ENCODE results near the gene GPX2. TPM values are rescaled to one million over a fixed set of nuclear protein-coding genes. Genes with fewer than 3 reads are reported as not detected.

GPX2 gene
- total RNA-seq, 2 donors from 2014 or later, result 14.3 to 26.7 TPM

GRCh38 chr14:64938972-64939816 lies 3.4 kb downstream of the GPX2 start:
- Histone ChIP-seq H3K27me3 (no peaks in the 10 kb centered on the region), H3K4me3 (no peak overlapping the region), H3K4me1 (peaks cover 73% of the 10 kb centered on the region), H3K36me3 (replicated peaks in 1 of 2; ENCODE audit: insufficient read depth in 1 of 2, low read depth in 2 of 2) (no peaks in the 10 kb centered on the region), H3K27ac (peak overlapping the region; percentile 42 to 77 (median 66)), H3K9me3 (no peaks in the 10 kb centered on the region)
- 76 to 77% methylated on average over 11 to 17 of the region's 17 CpGs for WGBS, 2 donors
- intact Hi-C loops (cut with DNase I), result no loop called here
- DNase-seq, result no peak
- TF ChIP-seq POLR2A (IDR thresholded peaks at IDR 0.05), result no peak
- TF ChIP-seq, protein P1, sequence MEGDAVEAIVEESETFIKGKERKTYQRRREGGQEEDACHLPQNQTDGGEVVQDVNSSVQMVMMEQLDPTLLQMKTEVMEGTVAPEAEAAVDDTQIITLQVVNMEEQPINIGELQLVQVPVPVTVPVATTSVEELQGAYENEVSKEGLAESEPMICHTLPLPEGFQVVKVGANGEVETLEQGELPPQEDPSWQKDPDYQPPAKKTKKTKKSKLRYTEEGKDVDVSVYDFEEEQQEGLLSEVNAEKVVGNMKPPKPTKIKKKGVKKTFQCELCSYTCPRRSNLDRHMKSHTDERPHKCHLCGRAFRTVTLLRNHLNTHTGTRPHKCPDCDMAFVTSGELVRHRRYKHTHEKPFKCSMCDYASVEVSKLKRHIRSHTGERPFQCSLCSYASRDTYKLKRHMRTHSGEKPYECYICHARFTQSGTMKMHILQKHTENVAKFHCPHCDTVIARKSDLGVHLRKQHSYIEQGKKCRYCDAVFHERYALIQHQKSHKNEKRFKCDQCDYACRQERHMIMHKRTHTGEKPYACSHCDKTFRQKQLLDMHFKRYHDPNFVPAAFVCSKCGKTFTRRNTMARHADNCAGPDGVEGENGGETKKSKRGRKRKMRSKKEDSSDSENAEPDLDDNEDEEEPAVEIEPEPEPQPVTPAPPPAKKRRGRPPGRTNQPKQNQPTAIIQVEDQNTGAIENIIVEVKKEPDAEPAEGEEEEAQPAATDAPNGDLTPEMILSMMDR (IDR thresholded peaks at IDR 0.05), result no peak
- ATAC-seq, result no peak

DNA sequence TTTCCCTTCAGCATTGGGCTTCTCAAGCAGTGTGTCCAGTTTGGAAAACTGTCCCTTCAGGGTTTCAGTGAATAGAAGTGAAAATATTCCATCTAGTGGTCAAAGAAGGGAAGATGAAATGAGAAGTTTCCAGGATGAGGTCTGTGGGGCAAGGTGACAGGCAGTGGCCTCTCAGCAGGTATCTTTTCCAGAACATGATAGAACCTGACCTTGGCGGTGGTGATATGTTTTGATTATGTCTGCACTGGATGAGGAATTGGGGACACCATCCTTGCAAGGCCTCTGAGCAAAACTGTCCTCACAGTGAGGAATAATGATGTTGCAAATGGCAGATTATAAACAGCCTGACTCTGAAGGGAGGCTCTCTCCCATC lies 4.7 kb downstream of the GPX2 start:
- H3K36me3 ChIP-seq (replicated peaks in 1 of 2; ENCODE audit: insufficient read depth in 1 of 2, low read depth in 2 of 2), result peaks cover 0 to 3% of the 10 kb centered on the region in 2 donors
- TF ChIP-seq, protein P1 (IDR thresholded peaks at IDR 0.05), result peak in 4 of 7 experiments; percentile 24 to 43 (median 30)
- no peak for TF ChIP-seq POLR2A (IDR thresholded peaks at IDR 0.05)
- H3K27ac ChIP-seq, result peak overlapping the region; percentile 30 to 77 (median 66)
- DNase-seq (no peak), ATAC-seq (no peak)
- H3K9me3 ChIP-seq, result no peaks in the 10 kb centered on the region
- intact Hi-C loops (cut with DNase I), result no loop called here
- H3K4me3 ChIP-seq, result no peak overlapping the region
- no peaks in the 10 kb centered on the region for H3K27me3 ChIP-seq
- peaks cover 63% of the 10 kb centered on the region for H3K4me1 ChIP-seq
- WGBS, 2 donors, result 88 to 91% methylated on average over 1 of the region's 1 CpG

DNA sequence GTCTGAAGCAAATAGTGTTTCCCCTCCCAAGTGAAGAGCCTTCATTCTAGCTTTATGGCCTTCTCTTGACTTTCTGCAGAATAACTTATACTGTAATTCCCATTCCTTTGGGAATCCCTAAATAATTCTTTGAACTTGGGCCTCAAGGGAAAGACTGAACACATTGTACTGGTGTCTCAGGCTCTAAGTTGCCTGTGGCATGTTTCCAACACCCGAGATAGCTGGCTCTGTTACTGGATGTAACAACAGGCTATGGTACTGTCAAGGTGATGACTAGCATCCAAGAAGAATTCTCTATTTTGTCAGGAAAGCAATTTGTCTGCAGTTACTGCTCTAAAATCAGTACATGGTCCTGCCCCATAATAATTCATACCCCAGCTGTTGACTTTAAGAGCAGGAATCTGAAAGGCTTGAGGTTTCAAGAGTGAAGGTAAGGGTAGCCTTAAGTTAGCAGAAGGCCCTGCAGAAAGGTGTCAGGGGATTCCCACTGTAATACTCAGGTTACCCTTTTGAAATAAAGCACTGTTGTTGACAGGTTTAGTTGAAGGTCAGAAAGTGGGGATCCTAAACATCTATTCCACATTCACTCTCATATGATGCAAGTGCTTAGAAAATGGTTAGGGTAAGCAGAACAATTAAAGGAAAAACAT lies 5.2 kb downstream of the GPX2 start:
- Histone ChIP-seq H3K27me3 (no peaks in the 10 kb centered on the region), H3K36me3 (replicated peaks in 1 of 2; ENCODE audit: insufficient read depth in 1 of 2, low read depth in 2 of 2) (peaks cover 0 to 3% of the 10 kb centered on the region in 2 donors), H3K27ac (peak overlapping the region in 3 of 4 donors; percentile 63 to 77 (median 70)), H3K9me3 (no peaks in the 10 kb centered on the region), H3K4me1 (peaks cover 58% of the 10 kb centered on the region), H3K4me3 (no peak overlapping the region)
- 0 to 18% methylated on average over 1 of the region's 1 CpG for WGBS, 2 donors
- ATAC-seq (no peak), DNase-seq (peak in 2 of 4 donors; percentile 36 to 43)
- intact Hi-C loops (cut with DNase I), result no loop called here
- TF ChIP-seq POLR2A (IDR thresholded peaks at IDR 0.05), result no peak
- TF ChIP-seq, protein P1 (IDR thresholded peaks at IDR 0.05), result no peak

DNA sequence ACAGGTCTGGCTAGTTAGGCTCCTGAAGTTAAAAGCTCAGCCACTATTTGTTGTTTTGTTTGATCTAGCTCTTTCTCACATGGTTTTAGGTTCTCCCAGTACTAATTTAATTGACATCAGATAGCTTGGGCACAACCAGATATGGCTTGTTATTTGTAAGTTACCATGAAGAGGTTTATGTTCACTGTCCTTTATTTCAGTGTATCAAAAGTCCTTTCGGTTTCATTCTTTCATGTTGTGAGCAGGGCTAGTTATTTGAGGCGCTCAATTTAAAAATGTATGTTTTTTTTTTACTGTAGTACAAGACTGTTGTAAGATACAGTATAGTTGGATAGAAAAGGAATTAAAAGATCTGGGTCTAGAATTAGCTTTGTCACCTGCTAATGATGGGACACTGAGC lies 7.0 kb downstream of the GPX2 start:
- Histone ChIP-seq H3K36me3 (replicated peaks in 1 of 2; ENCODE audit: insufficient read depth in 1 of 2, low read depth in 2 of 2) (peaks cover 0 to 5% of the 10 kb centered on the region in 2 donors), H3K9me3 (no peaks in the 10 kb centered on the region), H3K4me1 (peaks cover 40% of the 10 kb centered on the region), H3K27ac (no peak overlapping the region), H3K4me3 (no peak overlapping the region), H3K27me3 (no peaks in the 10 kb centered on the region)
- ATAC-seq, result no peak
- intact Hi-C loops (cut with DNase I), result no loop called here
- no peak for TF ChIP-seq POLR2A (IDR thresholded peaks at IDR 0.05)
- TF ChIP-seq, protein P1 (IDR thresholded peaks at IDR 0.05), result no peak
- no peak for DNase-seq
- 73 to 98% methylated on average over 2 of the region's 2 CpGs for WGBS, 2 donors
